ENCODE data around the gene SHOC2.

Gene SHOC2

DNA sequence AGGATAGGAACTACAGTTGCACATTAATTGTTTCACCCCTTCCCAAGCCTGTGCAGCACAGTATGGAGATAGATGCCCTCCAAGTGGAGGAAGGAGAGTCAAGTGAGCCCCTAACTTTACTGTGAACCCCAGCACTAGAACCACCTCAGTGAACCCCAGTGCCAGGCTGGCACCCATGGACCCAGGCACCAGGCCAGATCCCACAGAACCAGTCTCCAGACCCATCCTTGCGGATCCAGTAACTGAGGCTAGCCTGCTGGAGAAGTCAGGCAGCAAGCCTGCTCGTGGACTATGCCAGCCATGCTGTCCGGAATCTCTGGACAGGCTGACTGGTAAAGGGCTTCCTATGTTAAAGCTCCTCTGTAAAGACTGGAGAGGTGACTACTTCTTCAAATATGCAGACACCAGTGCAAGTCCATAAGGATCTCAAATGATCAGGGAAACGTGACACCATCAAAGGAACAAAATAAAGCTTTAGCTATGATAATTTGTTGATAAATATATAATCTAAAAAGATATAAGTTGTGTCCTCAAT lies 27.7 kb downstream of the SHOC2 start:
- no peak for DNase-seq

DNA sequence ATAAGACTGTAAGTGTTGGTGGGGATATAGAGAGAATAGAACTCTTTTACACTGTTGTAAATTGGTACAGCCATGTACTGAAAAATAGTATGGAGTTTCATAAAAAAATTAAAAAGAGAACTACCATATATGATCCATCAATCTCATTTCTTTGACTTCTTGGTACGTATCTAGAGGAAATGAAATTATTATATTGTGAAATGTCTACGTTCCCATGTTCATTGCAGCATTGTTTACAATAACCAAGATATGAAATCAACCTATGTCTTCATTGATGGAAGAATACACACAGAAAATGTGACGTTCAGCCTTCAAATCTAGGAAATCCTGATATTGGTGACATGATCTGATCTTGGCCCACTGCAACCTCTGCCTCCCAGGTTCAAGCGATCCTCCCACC lies 32.0 kb downstream of the SHOC2 start:
- no peak for DNase-seq

DNA sequence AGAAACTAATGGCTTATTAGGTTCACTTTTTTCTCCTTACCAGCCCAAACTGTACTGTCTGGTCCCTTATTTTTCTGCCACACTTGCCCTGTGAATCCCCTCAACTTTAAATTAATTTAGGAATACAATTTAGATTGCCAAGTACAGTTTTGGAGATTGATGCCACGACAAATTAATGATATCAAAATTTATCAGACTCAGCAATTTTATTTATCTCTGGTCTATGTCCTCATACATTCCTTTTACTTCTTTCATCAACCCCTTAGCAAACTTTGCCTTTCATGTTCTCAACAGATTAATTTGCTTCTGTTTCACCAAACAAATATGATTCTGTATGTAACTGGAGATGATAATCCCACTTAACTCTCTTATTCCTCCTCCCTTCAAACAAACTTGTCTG lies 38.2 kb downstream of the SHOC2 start:
- no peak for DNase-seq

DNA sequence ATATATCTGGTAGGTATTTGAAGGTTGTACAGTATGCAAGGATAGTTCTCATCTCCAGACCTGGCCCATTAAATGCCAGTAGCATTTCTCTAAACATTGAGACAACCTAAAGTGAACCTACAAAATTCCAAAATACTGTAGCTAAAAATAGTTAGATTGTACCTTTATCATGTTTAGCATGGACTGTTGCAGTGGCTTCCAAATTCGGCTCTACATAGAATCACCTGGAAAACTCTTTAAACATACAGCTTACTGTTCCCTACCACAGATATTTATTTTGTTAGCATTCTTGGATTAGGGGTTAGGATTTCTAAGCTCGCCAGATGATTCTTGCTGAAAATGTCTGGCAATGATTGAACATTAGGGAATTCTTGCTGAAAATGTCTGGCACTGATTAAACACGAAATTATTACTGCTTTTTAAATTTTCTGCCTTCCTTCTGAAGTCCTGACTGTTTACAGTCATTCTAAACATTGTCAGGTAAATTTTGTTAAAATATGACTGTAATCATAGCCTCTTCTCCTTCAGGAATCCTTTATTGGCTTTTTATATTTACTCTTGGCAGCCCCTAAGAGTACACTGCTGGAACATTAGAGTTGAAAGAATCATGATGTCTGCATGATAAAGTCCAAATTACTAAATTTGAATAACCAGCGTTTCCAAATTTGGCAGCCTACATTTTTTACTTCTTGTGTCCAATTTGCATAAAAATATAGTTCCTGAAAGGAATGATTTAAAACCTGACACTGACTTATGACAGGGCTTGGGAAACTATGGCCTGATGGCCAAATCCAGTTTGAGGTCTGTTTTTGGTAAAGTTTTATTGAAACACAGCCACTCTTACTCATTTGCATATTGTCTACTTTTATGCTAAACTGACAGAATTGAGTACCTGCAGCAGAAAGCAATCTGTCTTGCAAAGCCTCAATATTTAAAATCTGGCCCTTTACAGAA lies 40.3 kb downstream of the SHOC2 start:
- DNase-seq = no peak

DNA sequence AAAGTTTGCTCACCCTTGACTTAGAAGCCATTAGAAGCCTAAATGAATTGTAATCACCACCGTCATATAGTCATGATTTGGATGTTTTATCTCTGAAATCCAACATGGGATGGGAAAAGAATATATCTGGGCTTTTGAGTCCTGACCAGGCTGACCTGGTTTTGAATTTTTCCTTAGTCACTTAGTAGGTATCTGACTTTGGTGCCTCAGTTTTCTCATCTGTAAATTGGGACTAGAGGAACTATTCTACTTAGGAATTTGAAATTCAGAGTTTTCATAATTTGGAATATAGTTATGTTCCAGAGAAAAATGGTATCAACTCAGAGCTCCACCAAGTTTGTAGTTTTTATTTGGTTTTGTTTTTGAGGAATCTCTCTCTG lies 40.9 kb downstream of the SHOC2 start:
- no peak for DNase-seq

DNA sequence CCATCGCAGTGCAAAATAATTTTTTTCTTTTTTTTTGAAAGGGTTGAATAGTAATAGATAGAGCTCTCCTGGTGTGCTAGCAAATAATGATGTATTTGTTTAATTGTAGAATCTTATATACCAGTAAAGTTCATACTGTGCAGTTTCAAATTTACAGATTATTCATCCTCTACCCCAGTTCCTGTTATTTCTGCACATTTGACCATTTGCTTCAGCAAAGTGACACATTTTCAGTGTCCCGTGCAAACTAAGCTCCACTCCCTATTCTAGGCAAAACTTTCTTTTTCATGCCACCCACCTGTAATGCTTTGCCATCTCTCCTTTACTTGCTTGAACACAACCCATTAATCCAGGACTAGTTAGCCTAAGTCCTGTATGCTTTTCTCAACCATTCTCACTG lies 43.0 kb downstream of the SHOC2 start:
- no peak for DNase-seq

DNA sequence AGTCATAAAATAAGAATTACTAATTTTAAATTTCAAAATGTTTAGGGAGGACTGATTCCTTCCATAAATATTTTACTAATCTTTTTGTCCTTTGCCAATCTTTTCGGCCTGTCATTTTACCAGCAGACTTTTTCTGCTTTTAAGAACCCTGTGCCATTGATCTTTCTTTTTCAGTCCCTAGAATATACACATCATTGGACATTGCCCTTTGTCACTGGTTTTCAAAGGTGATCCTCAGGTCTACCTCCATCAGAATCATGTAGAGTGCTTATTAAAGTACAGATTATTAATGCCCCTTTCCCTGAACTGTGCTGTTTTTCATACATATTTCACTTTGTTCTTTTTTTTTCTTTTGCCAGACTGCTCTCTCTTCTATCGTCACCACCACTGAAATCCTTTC lies 43.8 kb downstream of the SHOC2 start:
- no peak for DNase-seq

DNA sequence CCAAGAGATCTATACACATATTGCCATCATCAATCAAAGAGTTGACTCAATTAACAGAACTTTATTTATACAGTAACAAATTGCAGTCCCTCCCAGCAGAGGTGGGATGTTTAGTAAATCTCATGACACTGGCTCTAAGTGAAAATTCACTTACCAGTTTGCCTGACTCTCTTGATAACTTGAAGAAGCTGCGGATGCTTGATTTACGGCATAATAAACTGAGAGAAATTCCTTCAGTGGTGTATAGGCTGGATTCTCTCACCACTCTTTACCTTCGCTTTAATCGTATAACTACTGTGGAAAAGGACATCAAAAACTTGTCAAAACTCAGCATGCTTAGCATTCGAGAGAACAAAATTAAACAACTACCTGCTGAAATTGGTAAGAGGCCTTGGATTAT lies 45.3 kb downstream of the SHOC2 start:
- DNase-seq = no peak

DNA sequence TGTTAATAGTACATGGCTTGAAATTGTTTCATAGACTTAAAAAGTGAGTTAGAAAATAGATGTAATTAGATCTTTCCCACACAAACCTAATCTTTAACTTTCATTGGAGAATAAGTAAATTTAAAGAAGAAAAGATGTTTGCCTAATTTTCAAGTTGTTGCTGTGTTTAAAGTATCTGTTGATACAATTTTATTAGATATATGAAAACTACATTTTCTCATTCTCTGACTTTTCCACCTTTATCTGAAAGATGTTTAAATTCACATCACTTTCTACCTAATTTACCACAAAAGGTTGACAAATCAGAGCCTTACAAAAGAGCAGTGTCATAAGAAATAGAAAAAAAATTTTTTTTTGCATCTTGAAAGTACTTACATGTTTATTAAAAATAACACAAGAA lies 45.8 kb downstream of the SHOC2 start:
- no peak for DNase-seq

DNA sequence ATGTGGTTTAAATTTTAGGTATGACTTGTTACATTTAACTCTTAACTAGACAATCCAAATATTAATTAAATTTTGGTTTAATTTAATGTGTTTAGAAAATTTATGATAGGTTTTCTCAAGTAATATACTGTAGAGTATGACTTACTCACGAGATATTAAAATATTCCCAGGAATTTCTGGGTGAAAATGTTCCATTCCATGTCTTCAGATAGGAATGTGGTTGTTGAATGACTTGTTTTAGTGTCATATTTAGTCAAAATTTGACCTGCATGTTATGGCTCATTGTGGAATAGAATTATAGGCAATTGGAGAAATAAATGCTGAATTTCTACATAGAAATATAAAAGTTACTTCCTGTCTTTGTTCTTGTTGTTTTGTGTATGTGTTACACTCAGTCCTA lies 46.7 kb downstream of the SHOC2 start:
- DNase-seq = no peak

DNA sequence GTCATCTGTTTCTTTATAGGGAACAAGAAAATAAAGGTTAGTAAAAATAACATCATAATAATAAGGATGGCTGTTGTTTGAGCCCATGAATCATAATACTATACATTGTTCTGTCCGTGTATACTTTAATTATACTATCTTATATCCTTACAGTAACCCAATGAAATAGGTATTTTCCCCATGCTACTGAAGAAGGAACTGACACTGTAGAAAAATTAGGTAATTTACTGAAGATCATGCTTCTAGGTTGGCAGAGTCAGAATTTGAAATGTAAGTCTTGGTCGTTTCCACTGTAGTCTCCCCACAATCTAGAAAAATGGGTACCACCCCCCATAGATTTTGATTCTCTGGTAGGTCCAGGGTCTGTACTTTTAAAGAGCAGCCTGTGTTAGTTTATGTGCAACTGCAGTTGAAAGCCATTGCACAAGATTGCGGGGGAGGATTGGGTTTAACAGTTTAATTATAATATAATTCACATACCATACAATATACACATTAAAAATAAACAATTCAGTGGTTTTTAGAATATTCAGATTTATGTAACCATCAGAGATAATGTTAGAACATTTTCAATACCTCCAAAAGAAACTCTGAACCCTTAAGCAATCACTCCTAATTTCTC lies 47.7 kb downstream of the SHOC2 start:
- no peak for DNase-seq

DNA sequence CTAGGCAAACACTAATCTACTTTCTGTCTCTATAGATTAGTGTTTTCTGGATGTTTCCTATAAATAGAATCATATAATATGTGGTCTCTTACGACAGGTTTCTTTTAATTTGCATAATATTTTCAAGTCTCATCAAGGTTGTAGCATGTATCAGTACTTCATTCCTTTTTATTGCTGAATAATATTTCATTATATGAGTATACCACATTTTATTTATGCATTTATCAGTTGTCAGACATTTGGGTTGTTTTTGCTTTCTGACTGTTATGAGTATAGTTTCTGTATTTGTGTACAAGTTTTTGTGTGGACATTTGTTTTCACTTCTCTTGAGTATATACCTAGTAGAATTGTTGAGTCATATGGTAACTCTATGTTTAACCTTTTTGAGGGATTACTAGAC lies 48.2 kb downstream of the SHOC2 start:
- no peak for DNase-seq

DNA sequence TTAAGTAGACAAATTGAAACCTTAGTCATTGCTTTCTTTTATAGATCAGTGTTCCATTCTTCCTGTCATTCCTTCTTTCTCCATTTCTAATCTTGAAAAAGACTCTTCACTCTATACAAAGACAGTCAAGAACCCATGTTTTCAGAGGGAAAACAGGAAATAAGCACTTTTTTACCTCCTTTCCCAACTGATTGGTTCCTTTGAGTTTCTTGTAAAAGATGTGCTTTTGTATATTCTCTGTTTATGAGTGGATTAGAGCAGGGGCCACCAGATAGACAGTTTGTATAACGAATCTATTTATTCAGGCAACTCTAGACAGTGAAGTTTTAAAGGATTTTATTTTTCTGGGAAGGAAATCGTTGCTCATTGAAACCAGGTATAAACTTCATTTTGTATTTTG lies 49.8 kb downstream of the SHOC2 start:
- DNase-seq = no peak

DNA sequence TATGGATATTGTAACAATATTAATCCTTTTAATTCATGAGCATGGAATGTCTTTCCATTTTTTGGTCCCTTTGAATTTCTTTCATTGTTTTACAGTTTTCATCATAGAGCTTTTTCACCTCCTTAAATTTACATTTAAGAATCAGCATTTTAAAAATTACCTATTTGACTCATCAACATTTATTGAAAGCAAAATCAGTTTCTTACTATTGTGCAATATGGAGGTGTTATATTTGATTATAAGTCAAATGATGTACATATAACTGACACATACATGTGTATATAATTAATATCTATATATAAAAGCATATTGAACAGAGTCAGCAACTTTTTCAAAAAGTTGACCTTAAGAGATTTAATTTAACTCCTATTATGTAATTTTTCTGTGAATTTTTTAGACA lies 52.2 kb downstream of the SHOC2 start:
- DNase-seq = no peak

DNA sequence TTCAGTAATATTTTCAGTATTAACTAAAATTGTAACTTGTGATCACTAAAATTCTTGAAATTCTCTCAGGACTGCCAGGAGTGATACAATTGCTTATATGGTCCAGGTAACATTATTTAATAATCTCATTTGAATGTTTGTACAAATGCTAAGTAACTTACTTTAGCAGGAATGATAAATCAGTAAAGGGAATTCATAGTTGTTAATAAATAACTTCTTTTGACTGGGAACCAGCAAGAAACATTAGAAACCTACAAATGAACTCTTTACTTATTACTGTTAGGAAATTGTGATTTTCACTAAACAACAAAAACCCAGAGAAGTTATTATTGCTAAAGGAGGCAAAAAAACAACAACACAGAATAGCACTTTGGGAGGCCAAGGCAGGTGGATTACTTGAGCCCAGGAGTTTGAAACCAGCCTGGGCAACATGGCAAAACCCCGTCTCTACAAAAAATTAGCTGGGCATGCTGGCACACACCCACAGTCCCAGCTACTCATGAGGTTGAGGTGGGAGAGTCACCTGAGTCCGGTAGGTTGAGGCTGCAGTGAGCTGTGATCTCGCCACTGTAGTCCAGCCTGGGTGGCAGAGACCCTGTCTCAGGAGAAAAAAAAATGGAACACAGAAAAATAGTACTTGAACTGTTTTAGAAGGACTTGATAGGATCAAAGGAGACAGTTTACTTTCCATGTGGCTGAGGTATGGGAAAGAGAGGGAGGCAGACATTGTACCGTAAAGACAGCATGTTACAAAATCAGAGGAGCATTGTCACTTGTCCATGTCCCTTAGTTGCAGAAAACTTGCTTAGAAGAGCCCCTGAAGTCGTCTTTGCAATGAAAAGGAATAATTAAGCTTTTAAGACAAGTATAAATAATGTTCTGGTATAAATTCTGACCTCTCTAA lies 53.1 kb downstream of the SHOC2 start:
- no peak for DNase-seq

DNA sequence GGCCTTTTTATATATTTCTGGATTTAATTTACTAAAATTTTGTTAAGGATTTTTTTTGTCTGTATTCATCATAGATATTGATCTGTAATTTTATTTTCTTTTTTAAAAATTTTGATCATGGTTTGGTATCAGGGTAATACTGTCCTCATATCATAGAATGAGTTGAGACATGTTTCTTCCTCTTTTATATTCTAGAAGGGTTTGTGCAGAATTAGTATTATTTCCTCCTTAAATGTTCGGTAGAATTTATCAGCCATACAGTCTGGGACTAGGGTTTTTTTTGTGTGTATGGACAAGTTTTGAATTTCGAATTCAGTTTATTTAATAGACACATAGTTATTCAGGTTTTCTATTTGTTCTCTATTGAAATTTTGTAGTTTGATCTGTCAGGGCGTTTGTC lies 54.0 kb downstream of the SHOC2 start:
- DNase-seq = no peak

DNA sequence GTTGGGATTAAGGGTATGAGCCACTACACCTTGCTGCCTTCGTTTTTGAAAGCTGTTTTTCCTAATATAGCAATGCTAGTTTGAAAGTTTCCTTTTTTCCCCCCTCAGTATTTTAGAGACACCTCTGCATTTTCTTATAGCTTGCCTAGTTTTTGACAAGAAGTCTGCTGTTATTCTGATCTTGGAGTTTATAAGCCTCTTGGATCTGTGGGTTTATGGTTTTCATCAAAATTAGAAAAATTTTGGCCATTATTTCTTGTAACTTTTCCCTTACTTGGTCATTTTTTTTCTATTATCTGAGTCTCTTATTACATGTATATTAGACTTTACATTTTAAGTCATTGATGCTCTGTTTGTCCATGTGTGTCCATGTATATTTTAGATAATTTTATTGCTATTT lies 57.2 kb downstream of the SHOC2 start:
- no peak for DNase-seq

DNA sequence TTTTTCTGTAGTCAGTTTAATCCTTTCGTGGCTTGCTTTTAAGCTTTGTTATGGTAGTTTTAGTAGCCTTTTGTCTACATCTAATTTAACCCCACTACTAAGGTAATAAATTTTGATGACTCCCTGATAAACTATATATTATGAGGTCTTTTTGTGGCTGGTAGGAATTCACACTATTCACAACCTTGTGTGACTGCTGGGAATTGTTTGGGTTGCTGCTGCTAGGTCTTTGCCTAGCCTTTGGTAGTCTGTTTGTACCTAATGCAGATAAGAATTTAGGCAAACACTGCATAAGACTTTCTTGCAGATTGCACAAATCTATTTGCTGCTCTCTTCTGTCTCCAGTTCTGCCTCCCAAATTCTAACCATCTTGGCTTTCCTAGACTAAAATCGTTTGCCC lies 58.3 kb downstream of the SHOC2 start:
- no peak for DNase-seq

DNA sequence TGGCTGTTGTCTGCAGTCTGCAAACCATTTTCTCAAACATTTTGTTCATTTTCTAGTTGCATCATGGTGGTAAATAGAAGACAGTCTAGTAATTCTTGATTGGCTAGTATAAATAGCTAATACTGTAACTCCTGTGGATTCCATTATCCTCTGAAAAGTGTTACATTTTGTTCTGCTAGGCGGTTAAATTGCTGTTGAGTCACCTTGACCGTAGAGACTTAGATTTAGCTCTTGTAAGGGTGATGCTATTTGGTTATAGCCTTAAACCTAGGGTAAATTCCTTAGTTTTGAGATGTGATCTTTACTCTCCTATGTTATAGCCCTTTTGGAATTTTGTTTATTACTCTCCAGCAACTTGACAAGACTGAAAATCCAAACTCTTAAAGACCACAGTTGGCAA lies 58.8 kb downstream of the SHOC2 start:
- no peak for DNase-seq

DNA sequence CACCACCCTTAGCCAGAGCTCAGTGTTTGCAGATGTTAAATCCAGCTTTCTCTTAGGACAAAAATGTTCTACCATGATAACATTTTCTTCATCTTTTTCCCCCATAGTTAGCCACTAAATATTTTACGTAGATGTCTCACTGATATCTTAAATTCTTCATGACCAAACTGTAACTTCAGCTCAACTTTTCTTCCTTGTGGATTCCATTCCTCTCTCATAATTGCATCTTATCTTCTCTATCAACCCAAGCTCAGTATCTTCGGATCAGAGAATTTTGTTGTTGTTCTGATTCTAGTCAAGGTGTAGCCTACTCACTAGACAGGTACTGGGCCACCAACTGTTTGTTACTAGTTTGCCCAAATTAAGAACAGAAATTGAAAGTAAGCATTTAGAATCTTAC lies 60.2 kb downstream of the SHOC2 start:
- no peak for DNase-seq

DNA sequence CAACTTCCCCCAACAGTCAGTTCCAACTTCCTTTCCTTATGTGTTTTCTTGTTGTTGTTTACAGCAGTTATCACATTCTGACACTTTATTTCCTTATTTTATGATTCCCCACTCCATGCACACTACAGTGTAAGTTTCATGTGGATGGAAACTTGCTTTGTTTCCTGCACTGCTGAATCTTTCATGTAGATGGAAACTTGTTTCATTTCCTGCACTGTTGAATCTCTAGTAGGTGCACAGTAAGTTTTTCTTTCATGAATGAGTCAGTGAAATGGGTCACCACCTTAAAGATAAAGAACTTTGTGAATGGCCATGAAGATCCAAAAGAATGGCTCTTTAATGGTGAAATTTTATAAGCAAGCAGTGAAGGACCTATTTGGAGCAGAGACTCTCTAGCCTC lies 61.4 kb downstream of the SHOC2 start:
- no peak for DNase-seq

DNA sequence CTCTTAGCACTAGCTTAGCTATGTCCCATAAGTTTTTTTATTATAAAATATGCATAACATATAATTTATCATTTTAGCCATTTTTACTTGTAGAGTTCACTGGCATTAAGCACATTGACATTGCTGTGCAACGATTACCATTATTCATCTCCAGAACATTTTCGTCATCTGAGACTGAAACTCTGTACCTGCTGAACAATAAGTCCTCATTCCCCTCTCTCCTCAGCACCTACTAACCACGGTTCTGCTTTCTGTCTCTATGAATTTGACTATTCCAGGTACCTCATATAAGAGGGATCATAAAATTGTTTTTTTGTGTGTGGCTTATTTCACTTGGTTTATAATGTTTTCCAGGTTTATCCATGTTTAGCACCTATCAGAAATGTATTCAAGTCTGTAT lies 64.1 kb downstream of the SHOC2 start:
- DNase-seq = no peak

DNA sequence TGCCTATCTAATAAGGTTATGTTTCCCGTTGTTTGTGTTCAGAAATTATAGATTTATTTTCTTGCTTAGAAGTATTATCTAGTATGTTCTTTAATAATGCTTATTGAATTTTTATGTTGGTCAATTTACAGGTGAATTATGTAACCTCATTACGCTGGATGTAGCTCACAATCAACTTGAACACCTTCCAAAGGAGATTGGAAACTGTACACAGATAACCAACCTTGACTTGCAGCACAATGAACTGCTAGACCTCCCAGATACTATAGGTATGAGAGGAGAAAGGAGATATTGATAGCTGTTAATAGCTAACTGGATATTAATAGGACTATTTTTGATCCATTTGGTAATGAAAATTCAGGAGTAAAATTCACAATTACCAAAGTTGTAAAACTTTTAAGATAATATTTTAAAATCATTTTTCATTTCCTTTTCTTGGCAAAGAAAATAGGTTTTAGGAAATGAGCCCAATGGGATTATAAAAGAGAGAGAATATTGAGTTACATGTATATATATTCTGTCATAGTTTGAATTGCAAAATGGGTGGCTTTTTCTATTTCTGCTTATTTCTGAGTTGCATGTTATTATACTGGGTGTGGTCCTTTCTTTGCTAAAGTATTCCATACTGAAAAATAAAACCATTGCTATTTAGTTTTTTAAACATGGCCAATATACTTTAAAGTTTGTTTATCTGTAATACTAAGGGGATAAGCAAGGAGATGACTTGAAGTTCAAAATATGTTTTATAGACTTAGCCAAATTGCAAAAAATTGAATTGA lies 66.3 kb downstream of the SHOC2 start:
- no peak for DNase-seq
